GM19328 (cell line): ENCODE data around the gene FOXRED1.
"Not testable (repeated sequence)": the region's sequence is repeated elsewhere in the genome, so short reads cannot be mapped to it uniquely, and the experiment has no call there.

Source experiments
- ATAC-seq: cut with Tn5 transposase; IDR thresholded peaks from one replicate; pipeline ENCODE4 v1.9.1; 2021; ENCODE audit warnings: mild to moderate bottlenecking, moderate library complexity; ENCODE audit not compliant: unreplicated experiment

Gene FOXRED1

GRCh38 chr11:126277322-126277721 is 8.4 kb downstream of the FOXRED1 start:
- no peak for ATAC-seq

DNA sequence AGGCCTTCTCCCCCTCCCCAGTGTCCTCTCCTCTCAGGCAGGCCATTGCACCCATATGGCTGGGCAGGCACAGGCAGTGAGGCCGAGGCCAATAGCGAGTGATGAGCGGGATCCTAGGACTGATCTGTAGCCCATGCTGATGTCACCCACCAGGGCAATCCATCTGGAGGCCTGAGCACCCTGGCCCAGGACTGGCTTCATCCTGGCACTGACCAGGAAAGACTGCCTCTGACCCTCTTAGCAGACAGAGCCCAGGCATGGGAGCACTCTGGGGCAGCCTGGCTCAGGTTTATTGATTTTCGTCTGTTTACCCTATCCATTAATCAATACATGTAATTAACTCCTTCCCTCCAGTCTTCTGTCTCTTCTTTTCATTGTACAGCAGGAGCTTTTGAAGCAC is 8.8 kb downstream of the FOXRED1 start:
- ATAC-seq = no peak

GRCh38 chr11:126279191-126279590 is 10.2 kb downstream of the FOXRED1 start:
- ATAC-seq = no peak

DNA sequence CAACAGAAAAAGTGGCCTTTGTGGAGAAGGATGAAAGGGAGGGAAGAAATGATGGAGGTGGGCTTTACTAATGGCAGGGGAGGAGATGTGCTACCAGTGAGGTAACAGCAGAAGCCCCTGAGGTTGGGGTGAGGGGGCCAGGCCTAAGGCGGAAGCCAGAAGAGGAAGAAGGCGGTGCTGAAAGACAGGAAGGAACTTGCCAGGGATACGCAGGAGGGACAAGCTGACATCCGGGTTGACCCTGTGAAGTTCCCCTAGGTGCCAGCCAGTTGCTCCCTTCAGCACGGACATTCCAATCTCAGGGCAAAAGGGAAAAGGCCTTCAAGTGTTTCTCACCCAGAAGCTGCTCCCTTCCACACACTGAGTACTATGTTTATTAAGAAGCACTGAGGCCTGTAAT is 11.6 kb downstream of the FOXRED1 start:
- ATAC-seq = no peak

DNA sequence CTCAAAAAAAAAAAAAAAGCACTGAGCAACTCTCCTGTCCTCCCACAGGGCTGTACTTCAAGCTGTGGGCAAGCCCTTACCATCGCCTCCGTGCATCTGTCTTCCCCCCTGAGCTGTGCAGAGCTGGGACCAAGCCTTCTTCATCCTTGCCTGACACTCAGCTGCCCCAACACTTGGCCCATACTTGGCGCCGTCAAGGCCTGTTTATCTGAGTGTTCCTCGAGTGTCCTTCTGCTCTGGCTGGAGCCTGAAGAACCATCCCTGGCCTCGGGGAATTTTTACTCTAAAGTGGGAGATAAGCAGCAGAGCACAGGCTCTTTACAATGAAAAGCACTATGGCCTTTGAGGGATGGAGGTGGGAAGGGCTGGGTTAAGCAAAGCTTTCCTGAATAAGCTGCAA is 12.3 kb downstream of the FOXRED1 start:
- no peak for ATAC-seq

DNA sequence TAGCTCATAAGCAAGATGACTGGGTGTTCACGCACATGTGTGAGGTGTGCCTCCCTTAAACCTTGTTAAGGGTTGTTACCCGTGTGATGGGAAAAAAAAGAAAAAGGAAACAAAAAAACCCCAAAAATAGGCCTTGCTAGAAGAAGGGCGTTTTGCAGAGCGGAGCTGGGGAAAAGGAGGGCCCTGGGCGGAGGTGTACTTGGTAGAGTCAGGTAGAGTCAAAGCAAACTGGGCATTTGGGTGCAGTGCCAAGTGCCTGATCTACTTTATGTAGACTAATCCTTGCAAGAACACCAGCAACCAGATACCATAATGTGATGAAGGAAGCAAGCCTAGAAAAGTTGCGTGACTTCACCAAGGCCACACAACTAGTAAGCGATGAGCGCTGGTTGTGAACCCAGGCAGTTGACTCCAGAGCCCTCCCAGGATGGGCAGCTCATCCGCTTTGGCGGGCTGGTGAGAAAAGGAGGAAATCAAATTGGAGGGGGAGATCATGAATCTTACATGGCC is 12.8 kb downstream of the FOXRED1 start:
- ATAC-seq = no peak

DNA sequence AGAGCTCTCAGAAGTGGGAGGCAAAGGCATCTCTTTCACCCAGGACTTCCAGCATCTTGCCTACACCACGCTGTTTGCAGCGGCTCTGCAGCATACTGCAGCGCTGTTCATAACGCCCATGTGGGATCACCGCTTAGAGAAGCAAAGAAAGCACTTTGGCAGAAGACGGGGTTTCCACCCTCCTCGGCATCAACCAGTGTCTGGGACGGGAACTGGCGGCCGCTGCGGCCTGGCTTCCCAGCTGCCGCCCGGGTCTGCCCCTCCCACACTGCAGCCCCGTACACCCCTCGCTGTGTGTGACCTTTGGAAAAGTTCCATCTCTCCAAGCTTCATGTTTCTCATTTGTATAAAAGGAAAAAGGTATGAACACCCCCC is 13.4 kb downstream of the FOXRED1 start:
- ATAC-seq = no peak

DNA sequence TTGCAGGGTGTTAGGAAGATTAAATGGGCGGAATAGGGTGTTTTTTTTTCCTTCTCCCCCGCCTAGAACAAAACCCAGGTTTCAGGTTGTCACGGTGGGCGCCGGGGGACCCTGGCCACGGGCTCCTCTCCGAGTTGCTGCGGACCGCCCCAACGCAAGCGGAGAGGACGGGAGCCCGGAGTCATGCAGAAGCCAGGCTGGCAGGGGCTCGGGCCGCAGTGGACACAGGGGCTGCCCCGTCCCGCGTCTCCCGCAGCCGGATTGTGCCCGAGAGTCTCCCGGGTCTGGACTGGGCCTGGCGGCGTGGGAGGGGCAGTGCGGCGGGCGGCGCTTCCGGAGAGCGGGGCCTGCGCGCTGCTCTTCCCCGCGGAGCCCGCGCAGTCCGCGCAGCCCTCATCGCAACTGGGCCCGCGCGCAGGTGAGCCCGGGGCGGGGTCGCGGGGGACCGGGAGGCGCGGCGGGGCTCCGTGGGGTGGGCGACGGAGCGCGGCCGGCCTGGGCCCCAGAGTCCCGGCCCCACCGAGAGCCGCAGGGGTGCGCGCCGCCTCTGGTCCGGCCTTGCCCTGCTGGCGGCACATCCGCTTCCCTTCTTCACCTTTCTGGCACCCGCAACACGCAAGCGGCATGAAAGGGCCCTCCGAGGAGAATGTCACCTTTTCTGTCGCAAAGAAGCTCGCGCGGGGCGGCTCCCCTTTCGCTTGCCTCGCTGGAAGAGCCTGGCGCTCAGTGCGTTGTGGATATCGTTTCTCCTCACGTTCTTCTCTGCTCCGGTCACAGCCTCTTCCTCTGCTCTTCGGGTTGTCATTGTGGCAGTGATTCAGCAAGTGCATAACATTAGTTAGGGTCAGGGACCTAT is 14.0 kb downstream of the FOXRED1 start, which contains the start of gene TIRAP:
TSS of gene TIRAP (plus strand) at position 358 of the 856 bp plus-strand sequence. CDS start 7,802 bp downstream, outside the sequence.
- ATAC-seq = peak; percentile 60

GRCh38 chr11:126284829-126285228 is 15.9 kb downstream of the FOXRED1 start:
- peak; percentile 44 for ATAC-seq

GRCh38 chr11:126288237-126288636 is 19.3 kb downstream of the FOXRED1 start:
- ATAC-seq = no peak

GRCh38 chr11:126290887-126291286 is 21.9 kb downstream of the FOXRED1 start:
- ATAC-seq = no peak

GRCh38 chr11:126293726-126294125 is 24.8 kb downstream of the FOXRED1 start:
- no peak for ATAC-seq

GRCh38 chr11:126297004-126297403 is 28.1 kb downstream of the FOXRED1 start:
- no peak for ATAC-seq

GRCh38 chr11:126303623-126304456 is 34.9 kb downstream of the FOXRED1 start, which contains the start of gene DCPS:
Gene DCPS (plus strand): TSS chr11:126304060. CDS start chr11:126304081, 21 bp downstream.
- ATAC-seq = peak; percentile 89

DNA sequence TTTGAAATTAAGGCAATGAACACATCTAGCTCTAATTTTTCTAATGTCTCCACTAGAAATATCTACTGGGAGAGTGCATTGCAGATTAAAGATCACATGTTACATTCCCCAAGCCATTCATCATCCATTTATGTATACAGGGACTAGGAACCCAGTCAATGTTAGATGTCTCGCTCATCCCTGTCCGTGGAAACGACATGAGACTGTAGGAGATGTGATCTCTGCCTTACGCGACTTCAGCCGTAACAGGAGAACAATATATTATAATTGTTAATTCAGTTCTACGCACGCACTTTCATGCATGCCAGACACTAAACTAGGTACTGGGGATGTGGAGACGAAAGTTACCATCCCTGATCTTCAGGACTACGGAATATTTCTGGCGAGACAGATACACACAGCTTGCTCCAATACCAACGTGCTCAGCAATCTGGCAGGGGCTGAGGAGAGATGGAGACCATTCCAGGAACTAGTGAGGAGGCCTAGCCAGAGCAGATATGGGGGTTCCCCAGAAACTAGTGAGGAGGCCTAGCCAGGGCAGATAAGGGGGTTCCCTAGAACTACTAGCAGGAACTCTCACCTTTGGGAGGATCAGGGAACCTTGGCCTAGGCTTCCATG is 35.6 kb downstream of the FOXRED1 start:
- no peak for ATAC-seq

DNA sequence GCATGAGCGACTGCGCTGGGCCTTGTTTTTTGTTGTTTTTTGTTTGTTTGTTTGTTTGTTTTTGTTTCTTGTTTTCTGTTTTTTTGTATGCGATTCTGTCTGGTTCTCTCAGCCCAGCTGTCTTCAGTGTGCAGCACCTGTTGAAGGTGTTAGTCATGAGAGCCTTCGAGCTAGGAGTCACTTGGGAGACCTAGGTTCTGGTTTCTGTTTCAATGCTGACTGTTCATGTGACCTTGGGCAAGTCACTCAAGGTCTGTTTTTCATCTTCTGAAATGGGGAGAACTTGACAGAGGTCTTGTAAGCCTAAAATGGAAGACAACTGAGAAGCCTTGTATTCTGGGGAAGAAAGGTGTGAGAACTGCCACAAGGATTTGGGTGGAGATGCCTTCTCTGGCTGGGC is 36.7 kb downstream of the FOXRED1 start:
- no peak for ATAC-seq

GRCh38 chr11:126307706-126308105 is 38.8 kb downstream of the FOXRED1 start:
- ATAC-seq = no peak

DNA sequence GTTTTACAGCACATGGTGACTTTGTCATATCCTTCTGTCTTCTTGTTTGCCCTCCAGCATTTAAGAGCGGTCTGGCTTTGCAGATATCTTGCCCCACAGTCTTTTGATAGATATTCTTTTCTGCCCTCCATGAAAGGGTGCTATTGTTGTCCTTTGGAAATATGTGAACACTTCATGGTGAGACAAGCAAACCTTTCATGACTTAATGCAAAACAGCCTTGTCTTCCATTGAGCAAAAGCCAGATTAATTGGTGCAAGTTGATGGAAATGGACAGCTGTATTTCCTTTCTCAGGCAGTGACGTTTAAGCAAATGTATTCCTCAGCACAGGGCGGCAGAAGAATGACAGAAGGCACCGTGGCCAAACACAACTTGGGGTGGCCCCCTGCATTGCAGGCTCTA is 39.3 kb downstream of the FOXRED1 start:
- ATAC-seq = no peak

DNA sequence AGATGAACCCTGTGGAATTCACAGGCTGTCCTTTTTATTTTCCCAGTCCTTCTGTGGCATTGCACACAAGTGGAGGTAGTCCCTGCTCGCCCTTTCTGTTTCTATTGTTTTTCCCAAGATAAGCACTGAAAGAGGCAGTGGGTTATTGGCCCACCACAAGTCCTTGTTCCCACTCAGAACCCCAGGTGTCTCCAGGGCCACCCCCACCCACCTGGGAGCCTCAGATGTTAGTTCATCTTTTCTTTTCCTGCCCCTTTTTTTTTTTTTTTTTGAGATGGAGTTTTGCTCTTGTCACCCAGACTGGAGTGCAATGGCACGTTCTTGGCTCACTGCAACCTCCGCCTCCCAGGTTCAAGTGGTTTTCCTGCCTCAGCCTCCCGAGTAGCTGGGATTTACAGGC is 39.8 kb downstream of the FOXRED1 start:
- ATAC-seq = not testable (repeated sequence)

GRCh38 chr11:126310200-126310991 is 41.4 kb downstream of the FOXRED1 start:
- ATAC-seq = no peak
